GM21367 (cell line): ENCODE measurements around the gene DAO.
A peak's percentile ranks its signal among the peaks of the same experiment; 100 is the strongest.
"Not testable (repeated sequence)": the region's sequence is repeated elsewhere in the genome, so short reads cannot be mapped to it uniquely, and the experiment has no call there.

ENCODE experiments used
- ATAC-seq: cut with Tn5 transposase; IDR thresholded peaks from one replicate; pipeline ENCODE4 v1.9.1; 2021; ENCODE audit not compliant: unreplicated experiment

The DAO gene

GRCh38 chr12:108879615-108880254, at the start of gene DAO:
Gene DAO (plus strand): TSS chr12:108880092. CDS start chr12:108885007, 4,915 bp downstream.
- no peak for ATAC-seq

GRCh38 chr12:108831309-108831991, 48.4 kb upstream of the DAO start:
- ATAC-seq = peak; percentile 52

DNA sequence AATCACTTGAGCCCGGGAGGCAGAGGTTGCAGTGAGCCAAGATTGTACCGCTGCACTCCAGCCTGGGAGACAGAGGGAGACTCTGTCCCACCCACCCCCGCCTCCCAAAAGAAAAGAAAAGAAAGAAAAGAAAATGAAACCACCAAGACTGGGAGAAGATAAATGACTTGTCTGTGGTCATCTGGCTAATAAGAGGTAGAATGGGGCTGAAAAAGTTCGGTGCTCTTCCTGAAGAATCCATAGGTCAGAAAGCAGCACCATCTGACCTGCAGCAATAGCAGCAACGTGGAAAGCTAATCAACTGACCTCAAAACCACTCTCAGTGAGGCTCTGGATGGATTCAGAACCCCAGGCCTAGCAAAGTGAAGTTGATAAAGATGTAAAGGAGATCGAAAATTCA, 47.7 kb upstream of the DAO start:
- no peak for ATAC-seq

GRCh38 chr12:108832730-108833354, 47.0 kb upstream of the DAO start:
- ATAC-seq = no peak

GRCh38 chr12:108833355-108833733, 46.5 kb upstream of the DAO start:
- ATAC-seq = no peak

GRCh38 chr12:108833757-108834472, 46.0 kb upstream of the DAO start:
- no peak for ATAC-seq

GRCh38 chr12:108835860-108836634, 43.8 kb upstream of the DAO start:
- no peak for ATAC-seq

DNA sequence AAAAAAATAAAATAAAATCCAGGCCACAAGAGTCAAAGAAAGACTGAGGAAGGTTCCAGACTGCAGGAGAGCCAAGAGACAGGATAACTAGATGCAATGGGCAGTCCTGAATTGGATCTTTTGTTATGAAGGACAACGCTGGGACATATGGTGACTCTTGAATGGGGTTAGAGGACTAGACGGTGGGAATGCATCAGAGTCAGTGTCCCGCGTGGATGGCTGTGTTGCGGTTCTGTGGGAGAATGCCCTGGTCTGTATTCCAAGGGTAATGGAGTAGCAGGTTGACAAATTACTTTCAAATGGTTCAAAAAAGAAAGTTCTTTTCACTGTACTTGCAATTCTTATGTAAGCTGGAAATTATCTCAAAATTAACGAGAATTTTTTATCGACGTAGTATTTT, 42.7 kb upstream of the DAO start:
- no peak for ATAC-seq

- no peak for ATAC-seq
Measured at GRCh38 chr12:108837680-108838079, 42.2 kb upstream of the DAO start.

DNA sequence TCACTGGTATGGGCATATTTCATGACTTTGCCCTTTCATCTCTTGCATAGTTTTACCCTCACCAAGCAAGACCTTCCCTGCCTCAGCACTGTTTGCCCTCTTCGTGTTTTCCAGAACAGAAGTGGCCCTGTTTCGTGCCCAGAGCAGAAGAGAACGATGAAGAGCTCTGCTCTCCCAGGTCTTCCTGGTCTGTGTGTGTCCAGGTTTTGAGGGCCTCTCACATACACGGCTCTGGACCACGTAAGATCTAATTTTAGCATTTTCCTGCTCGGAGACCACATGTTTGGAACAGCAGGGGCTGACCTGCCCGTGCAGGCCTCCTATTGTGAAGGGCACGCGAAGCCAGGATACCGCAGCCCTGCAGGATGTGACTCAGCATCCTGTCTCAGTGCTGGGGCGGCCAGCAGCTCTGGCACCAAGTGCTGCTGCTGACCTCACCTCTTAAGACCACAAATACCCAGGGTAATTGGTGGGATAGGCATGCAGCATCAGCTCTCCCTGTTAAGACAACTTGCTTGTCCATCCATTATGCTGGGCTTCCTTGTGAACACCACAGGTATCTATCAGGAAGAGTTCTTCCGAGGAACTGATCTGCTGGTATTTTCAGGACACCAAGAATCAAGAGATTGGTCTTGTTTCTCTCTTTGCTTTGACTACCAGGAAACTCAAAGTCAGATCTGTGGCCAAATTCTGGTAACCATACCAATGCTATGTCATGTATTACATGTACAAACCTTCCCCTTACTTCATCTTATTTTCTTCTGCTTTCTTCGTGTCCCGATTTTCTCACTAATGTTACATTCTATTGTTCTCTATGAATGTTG, 41.5 kb upstream of the DAO start:
- peak; percentile 92 for ATAC-seq

DNA sequence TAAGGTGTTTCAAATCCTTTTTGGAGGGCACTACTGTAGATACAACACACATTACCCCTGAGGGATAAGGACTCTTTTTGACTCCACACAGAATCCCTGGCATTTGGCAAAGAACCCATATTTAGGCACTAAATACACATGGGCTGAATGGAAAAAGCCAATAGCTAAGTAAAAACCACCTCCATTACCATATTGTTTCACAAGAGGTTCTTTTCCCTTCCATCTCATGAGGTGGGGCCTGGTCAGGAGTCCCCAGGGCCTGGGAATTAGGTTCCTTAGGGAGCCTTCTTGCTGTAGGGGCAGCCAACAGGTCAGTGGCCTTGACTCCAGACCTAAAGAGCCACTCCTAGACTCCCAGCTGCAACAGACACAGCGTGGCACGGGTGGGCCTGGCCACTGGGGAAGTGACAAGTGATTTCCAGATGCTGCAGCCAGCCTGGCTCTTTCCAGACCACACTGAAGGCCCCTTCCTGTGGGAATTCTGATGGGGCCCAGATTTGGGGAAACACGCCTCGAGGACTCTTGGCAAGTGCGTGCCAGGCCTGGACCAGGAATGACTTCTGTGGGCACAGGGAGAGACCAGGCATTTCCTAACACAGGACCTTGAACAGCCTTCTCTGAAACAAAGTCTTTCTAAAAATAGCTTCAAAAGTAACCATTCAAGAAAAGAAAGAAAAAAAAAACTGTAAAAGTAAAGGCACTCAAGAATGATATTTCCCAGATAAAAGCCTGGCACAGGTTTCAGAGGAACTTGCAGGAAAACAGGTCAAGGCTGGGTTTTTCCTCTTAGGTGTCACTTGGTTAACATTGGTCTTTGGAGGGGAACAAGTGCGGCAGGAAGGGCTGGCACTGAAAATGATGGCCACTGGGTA, 40.6 kb upstream of the DAO start:
- no peak for ATAC-seq

GRCh38 chr12:108839890-108840230, 40.0 kb upstream of the DAO start:
- ATAC-seq = no peak

DNA sequence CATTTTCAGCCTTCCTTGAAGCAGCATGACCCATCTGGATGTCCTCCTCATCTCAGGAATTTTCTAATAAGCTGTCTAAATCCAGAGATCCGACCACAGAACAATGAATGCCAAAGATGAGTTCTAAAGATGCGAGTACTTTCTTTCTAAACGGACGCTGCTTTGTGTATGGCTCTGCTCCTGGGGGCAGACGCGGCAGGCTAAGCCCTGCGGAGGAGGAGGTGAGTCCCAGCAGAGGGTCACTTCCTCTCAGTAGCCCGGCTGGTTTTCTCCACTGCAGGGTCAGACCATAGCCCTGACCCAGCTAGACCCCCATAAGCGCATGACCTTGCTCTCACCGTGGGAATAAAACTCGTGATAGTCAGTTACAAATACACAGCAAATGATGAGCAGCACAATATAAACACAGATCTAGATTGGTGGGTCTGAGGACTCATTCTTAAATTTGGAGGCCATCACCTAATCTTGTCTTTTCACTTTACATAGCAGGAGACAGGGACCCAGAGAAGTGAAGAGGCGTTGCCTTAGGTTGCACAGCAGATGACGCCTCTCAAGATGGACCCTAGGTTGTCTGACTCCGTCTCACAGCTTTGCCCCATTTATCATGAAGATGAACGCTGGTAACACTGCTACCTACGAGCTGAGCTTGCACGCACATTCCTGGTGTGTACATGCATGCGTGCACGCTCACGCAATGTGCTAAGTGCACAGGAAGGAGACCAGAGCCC, 39.1 kb upstream of the DAO start:
- no peak for ATAC-seq

DNA sequence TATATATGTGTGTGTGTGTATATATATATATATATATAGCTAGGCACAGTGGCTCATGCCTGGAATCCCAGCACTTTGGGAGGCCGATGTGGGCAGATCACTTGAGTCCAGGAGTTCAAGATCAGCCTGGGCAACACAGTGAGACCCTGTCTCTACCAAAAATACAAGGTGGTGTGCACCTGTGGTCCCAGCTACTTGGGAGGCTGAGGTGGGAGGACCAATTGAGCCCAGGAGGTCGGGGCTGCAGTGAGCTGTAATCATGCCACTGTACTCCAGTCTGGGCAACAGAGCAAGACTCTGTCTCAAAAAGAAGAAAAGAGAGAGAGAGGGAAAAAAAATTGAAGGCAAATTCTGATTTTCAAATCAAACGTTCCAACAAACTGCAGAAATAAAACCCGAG, 38.1 kb upstream of the DAO start:
- not testable (repeated sequence) for ATAC-seq

DNA sequence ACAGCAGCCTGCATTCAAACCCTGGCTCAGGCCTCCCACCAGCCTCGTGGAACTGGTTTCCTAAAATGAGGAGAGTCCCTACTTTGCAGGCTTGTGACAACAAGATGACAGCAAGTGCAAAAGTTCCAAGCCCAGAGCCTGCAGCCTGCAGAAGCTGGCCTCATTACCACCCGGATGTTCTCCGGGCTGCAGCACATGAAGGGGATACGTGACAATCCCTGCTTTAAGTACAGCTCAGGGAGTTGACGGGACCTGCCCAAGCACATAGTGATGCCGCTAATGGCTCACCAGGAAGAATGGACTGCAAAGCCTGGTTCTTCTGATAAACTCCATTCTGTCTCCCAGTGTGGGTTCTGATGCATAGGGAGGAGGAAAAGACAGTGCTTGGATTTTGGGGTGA, 37.5 kb upstream of the DAO start:
- no peak for ATAC-seq

DNA sequence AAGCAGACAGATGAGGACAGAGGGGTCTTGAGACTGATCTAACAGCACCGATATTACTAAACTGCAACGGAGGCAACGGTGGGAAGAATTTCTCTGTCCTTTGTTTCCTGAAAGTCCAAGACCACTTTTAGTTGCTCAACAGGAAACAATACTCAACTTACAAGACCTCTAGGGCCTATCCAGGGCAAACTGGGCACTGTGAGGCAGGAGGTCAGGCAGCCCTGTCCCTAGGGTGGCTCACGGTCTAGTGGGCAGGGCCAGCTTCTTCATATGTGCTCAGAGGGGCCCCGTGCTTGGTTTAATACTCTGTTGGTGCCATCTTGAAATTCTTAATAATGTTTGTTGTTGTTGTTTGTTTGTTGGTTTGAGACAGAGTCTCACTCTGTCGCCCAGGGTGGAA, 36.7 kb upstream of the DAO start:
- ATAC-seq = no peak

GRCh38 chr12:108845696-108846095, 34.2 kb upstream of the DAO start:
- no peak for ATAC-seq

- no peak for ATAC-seq
Measured at GRCh38 chr12:108846290-108846701, 33.6 kb upstream of the DAO start.

- no peak for ATAC-seq
Measured at GRCh38 chr12:108847705-108848104, 32.2 kb upstream of the DAO start.
